Erythroblast (primary cell): ENCODE data around the gene RNF4.
"Not testable (repeated sequence)": the region's sequence is repeated elsewhere in the genome, so short reads cannot be mapped to it uniquely, and the experiment has no call there.

Experiments
- GATA1 ChIP-seq: IDR thresholded peaks from 2 replicates; pipeline ENCODE4 v1.6.1; 2011; ENCODE audit warnings: low read depth, mild to moderate bottlenecking, control low read depth, low read length, moderate library complexity
- POLR2A ChIP-seq: IDR thresholded peaks from 2 replicates; pipeline ENCODE4 v1.6.1; 2011; ENCODE audit warnings: mild to moderate bottlenecking, low read length

DNA sequence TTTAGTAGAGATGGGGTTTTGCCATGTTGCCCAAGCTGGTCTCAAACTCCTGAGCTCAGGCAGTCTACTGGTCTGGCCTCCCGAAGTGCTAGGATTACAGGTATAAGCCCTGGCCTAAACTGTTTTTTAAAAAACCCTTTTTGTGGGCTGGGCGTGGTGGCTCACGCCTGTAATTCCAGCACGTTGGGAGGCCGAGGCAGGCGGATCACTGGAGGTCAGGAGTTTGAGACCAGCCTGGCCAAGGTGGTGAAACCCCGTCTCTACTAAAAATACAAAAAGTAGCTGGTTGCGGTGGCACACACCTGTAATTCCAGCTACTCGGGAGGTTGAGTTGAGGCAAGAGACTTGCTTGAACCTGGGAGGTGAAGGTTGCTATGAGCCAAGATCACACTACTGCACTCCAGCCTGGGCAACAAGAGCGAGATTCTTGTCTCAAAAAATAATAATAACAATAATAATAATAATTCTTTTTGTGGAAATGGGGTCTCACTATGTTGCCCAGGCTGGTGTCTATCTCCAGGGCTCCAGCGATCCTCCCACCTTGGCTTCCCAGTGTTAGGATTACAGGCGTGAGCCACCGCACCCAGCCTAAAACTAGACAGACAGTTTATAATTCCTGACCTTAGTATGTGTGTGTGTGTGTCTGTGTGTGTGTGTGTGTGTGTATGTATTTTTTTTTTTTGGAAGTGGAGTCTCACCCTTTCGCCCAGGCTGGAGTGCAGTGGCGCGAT lies 78.2 kb downstream of the RNF4 start:
- TF ChIP-seq POLR2A, GATA1: not testable (repeated sequence)
